Measurements from ENCODE around the gene RTTN. TPM values are rescaled to one million over a fixed set of nuclear protein-coding genes. Genes with fewer than 3 reads are reported as not detected.

Gene RTTN
- total and polyA plus RNA-seq, 10 of the 15 experiments (the other 5 are each of a cell fraction or from before 2014, with no cell fraction given): 9.4 to 36.6 (median 15.7) TPM

- in situ Hi-C loops (cut with MboI) (no loop called here), intact Hi-C loops (cut with micrococcal nuclease; ENCODE audit: unreplicated experiment) (no loop called here)
- no TSS peak for BruUV-seq (replicated peaks)
- Histone ChIP-seq H3K4me2 (ENCODE audit: control insufficient read depth, insufficient read depth) (no peak overlapping the region), H4K20me1 (ENCODE audit: control insufficient read depth, insufficient read depth) (no peaks in the 10 kb centered on the region), H3K4me1 (ENCODE audit: control insufficient read depth, insufficient read depth, low read length) (peaks cover 10% of the 10 kb centered on the region), H3K36me3 (ENCODE audit: control insufficient read depth in 2 of 2, insufficient read depth in 2 of 2, low read length in 1 of 2) (peaks cover 7% of the 10 kb centered on the region in 2 experiments), H2AFZ (ENCODE audit: control insufficient read depth, low read depth, low read length) (no peak overlapping the region), H3K4me3 (no peak overlapping the region), H3K9ac (ENCODE audit: control insufficient read depth, insufficient read depth, low read length) (no peak overlapping the region), H3K9me3 (replicated peaks; ENCODE audit: control insufficient read depth, insufficient read depth, low read length) (peaks cover 2% of the 10 kb centered on the region; the same call in 2 of the 3 replicates), H3K27me3 (replicated peaks in 1 of 2; ENCODE audit: control insufficient read depth in 2 of 2, insufficient read depth in 2 of 2, low read length in 1 of 2) (no peaks in the 10 kb centered on the region), H3K79me2 (ENCODE audit: control insufficient read depth, insufficient read depth, low read length) (peaks cover 3% of the 10 kb centered on the region), H3K27ac (ENCODE audit: control insufficient read depth, insufficient read depth) (no peak overlapping the region)
- 97% methylated on average over 8 of the region's 8 CpGs for WGBS (ENCODE audit: insufficient coverage, insufficient replicate concordance, low lambda C conversion rate, missing lambda C conversion rate)
- DNase-seq (ENCODE audit: low read depth, low spot score) (no peak), ATAC-seq (no peak), FAIRE-seq (no peak)
- POLR2A ChIA-PET: no interaction called here
- CTCF ChIA-PET: no interaction called here
- SMC1A ChIA-PET (ENCODE audit: uncharacterized antibody, unreplicated experiment): interaction anchor here (0.6 to 4.1 kb wide), 2 partner anchors 38 to 158 kb away, joined by 3 to 24 read pairs; no protein-coding TSS in a partner anchor
- RAD21 ChIA-PET (ENCODE audit: unreplicated experiment): no interaction called here
- TF ChIP-seq ZBTB33 (IDR thresholded peaks at IDR 0.05): no peak
- TF ChIP-seq PRDM15 (CRISPR knock-in tag; IDR thresholded peaks at IDR 0.05): no peak
- TF ChIP-seq DPF2 (IDR thresholded peaks at IDR 0.05): no peak
- no peak for TF ChIP-seq RFX5 (IDR thresholded peaks at IDR 0.05; ENCODE audit: low read depth, low read length)
- no peak for TF ChIP-seq HDGF (IDR thresholded peaks at IDR 0.05)
- no peak for TF ChIP-seq ETV6 (conservative IDR thresholded peaks at IDR 0.05 in 1 of 2, IDR thresholded peaks at IDR 0.05 in 1 of 2; ENCODE audit: borderline replicate concordance in 1 of 2, low read depth in 1 of 2)
- no peak for TF ChIP-seq ASH2L (IDR thresholded peaks at IDR 0.05; ENCODE audit: borderline replicate concordance, low read depth)
- no peak for TF ChIP-seq IRF4 (IDR thresholded peaks at IDR 0.05; ENCODE audit: low read depth, low read length)
- TF ChIP-seq CREM (IDR thresholded peaks at IDR 0.05; ENCODE audit: low read depth): no peak
- no peak for TF ChIP-seq E2F4 (IDR thresholded peaks at IDR 0.05; ENCODE audit: low read depth, low read length)
- TF ChIP-seq E4F1 (IDR thresholded peaks at IDR 0.05; ENCODE audit: borderline replicate concordance, partially characterized antibody): no peak
- no peak for TF ChIP-seq HCFC1 (IDR thresholded peaks at IDR 0.05; ENCODE audit: low read length)
- TF ChIP-seq ZBED1 (IDR thresholded peaks at IDR 0.05; ENCODE audit: borderline replicate concordance): no peak
- no peak for TF ChIP-seq ZNF217 (IDR thresholded peaks at IDR 0.05)
- no peak for TF ChIP-seq SMAD5 (IDR thresholded peaks at IDR 0.05; ENCODE audit: low read depth)
- no peak for TF ChIP-seq POU2F2 (IDR thresholded peaks at IDR 0.05; ENCODE audit: borderline replicate concordance, low read depth, low read length)
These were observed 48.6 kb downstream of the RTTN start for GRCh38 chr18:70156886-70157285.
